GM12864 (cell line): ENCODE measurements around the gene AGTR1.

ENCODE experiments used
- DNase-seq: peaks from one replicate; pipeline ENCODE4 v3.0.0-alpha.2; 2011; ENCODE audit warnings: low read depth
- H3K4me3 ChIP-seq: 2 replicates; pipeline ENCODE4 v1.5.1; 2011; ENCODE audit warnings: mild to moderate bottlenecking, low read depth, low read length, control low read depth
- TF ChIP-seq, protein P1 (sequence below): IDR thresholded peaks from 2 replicates; pipeline ENCODE4 v1.5.1; 2011; ENCODE audit warnings: low read depth, mild to moderate bottlenecking, moderate library complexity, low read length, control low read depth, inconsistent platforms; ENCODE audit errors: missing control alignments

The AGTR1 gene

DNA sequence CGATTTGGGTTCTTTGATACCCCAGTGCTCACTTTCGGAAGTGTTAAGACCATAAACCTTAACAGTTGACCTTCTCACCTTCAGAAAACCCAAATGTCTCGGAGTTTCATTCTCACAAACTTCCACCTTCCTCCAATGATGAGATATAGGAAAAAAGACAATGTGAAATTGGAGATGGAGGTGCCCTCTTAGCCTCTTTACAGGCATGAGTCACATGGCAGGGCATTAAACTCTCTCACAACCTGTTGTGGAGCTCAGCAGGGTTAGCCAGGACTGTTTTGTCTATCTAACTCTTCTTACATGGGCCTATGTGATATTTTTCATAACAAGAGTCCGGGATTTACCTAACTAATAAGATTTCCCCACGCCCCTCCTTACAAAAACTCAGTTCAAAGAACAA lies 10.7 kb downstream of the AGTR1 start:
- no peak overlapping the region for H3K4me3 ChIP-seq
- TF ChIP-seq, protein P1, sequence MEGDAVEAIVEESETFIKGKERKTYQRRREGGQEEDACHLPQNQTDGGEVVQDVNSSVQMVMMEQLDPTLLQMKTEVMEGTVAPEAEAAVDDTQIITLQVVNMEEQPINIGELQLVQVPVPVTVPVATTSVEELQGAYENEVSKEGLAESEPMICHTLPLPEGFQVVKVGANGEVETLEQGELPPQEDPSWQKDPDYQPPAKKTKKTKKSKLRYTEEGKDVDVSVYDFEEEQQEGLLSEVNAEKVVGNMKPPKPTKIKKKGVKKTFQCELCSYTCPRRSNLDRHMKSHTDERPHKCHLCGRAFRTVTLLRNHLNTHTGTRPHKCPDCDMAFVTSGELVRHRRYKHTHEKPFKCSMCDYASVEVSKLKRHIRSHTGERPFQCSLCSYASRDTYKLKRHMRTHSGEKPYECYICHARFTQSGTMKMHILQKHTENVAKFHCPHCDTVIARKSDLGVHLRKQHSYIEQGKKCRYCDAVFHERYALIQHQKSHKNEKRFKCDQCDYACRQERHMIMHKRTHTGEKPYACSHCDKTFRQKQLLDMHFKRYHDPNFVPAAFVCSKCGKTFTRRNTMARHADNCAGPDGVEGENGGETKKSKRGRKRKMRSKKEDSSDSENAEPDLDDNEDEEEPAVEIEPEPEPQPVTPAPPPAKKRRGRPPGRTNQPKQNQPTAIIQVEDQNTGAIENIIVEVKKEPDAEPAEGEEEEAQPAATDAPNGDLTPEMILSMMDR = no peak
- no peak for DNase-seq

DNA sequence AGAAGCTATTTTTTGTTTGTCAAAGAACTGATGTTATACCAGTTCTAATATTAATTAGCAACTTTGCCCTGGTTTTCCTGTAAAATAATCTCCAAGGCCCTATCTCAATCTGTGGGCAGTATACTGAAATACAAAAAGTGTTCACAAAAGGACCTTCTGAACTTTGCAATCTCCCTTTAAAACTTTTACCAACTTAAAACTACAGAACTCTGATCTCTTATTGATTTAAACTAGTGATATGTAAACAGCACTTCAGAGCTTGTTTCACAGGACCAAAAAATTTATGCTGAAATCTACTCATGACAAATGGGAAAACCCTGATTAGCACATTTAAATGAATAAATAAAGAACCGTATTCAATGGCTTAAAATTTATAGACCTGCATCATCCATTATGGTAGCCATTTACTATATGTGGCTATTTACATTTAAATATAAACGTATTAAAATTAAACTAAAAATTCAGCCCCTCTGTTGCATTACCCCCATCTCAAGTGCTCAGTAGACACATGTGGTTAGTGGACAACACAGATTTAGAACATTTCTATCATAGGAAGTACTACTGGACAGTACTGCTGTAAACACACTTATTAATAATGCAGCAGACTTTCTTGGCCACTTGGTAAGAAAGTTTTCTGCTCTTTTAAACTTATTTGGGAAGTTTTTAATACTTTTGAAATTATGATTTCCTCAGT lies 12.0 kb downstream of the AGTR1 start:
- no peak for DNase-seq
- H3K4me3 ChIP-seq = no peak overlapping the region
- TF ChIP-seq, protein P1 = no peak

DNA sequence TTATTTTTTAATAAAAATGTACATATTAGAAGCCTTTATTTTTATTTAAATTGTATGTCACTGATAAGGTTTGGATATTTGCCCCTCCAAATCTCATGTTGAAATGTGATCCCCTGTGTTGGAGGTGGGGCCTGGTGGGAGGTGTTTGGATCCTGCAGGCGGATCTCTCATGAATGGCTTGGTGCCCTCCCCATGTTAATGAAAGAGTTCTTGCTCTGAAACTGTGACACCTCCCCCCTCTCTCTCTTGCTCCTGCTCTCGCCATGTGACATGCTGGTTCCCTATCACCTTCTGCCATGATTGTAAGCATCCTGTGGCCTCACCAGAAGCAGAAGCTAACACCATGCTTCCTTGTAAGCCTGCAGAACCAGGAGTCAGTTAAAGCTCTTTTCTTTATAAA lies 13.0 kb downstream of the AGTR1 start:
- no peak for DNase-seq
- H3K4me3 ChIP-seq = no peak overlapping the region
- TF ChIP-seq, protein P1 = no peak

DNA sequence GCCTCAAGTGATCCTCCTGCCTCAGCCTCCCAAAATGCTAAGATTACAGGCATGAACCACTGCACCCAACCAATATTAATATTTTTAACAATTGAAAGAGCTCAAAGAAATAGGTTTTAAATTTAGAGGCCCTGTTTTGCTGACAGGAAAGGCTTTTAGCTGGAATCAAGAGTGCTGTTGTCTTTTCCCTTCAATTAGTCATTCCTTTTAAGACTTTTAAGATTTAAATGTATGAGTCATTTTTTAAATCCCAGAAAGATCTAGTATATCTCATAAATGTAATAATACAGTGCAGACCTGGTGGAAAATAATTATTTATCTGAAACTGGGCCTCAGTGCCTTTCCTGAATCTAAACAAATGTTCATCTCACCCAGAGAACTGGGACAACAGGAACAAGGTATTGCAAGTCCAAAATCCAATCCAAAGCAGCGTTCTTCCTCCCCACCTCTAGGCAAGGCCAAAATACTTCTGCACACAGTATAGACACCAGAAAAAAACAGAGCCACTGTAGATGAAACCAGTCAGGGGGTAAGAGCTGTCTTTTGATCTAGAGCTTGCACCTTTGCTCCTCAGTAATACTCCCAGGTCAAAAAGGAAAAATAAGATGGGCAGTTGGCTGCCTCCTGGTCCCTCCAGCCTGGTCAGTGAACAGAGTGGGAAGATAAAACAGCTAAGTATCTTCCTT lies 14.4 kb downstream of the AGTR1 start:
- DNase-seq = no peak
- H3K4me3 ChIP-seq = no peak overlapping the region
- TF ChIP-seq, protein P1 = no peak

DNA sequence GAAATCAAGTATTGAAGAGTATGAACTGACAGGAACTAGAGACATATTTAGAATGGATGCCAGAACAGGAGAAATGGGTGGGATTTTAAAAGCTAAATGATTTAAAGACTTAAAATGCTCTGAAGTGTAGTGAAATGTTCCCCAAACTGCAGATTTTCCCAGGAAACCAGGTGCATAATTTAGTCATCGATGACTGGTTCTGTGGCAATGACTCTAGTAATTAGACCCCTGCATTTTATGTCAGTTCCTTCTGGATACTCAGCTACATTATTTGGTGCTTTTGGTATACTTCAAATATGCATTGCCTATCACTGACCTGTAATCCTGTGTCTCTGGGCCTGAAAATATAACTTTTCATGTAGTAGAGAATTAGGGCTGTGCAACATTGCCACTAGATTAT lies 16.8 kb downstream of the AGTR1 start:
- DNase-seq = no peak
- TF ChIP-seq, protein P1 = no peak
- H3K4me3 ChIP-seq = no peak overlapping the region

DNA sequence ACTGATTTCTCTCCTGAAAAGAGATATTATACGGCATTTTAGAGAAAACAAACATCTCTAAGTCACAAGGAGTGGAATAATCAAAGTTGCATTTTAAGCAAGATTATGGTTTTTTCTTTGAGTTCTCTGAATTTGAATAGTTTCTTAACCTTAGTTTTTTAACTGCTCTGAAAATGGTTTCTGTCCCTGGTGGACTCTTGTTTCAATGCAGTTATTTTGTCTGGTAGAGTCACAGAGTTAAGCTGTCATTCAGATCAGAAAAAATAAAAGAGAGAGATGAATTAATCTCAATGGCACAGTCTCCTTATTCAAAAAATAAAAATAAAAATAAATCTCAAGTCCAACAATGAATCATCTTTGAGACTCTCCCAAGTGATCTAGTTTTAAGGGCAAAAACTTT lies 19.0 kb downstream of the AGTR1 start:
- DNase-seq = no peak
- H3K4me3 ChIP-seq = no peak overlapping the region
- TF ChIP-seq, protein P1 = no peak
